ENCODE results near the gene PIK3CA. TPM values are rescaled to one million over a fixed set of nuclear protein-coding genes. Genes with fewer than 3 reads are reported as not detected.

Gene PIK3CA
- total RNA-seq, 2 experiments from 2014 or later: 57.1 to 63.1 TPM

- intact Hi-C loops (cut with DNase I, micrococcal nuclease): loop anchor here (1.0 to 5.0 kb wide), 11 partner anchors 40 to 1455 kb away; partner anchors contain the start of genes ACTL6A (in 1 of the 2), MRPL47 (in 1 of the 2), NDUFB5 (in 1 of the 2) and TTC14 (in 1 of the 2)
- peaks cover 8% of the 10 kb centered on the region for H3K36me3 Mint-ChIP-seq (ENCODE audit: low read depth)
- DNase-seq: peak in 6 of 14 experiments; percentile 4 to 83 (median 61)
- no peak overlapping the region for H3K27ac Mint-ChIP-seq
- ChIA-PET CTCF (interaction anchor here (0.7 to 3.5 kb wide), 6 partner anchors 49 to 180 kb away, joined by 3 to 14 read pairs (median 5); no protein-coding TSS in a partner anchor), POLR2A (interaction anchor here (0.9 to 3.5 kb wide), 20 partner anchors 10 to 1455 kb away, joined by 3 to 43 read pairs (median 12); partner anchors contain the start of genes MFN1, TTC14, ZMAT3 and ZNF639)
- H3K27me3 Mint-ChIP-seq: no peaks in the 10 kb centered on the region
- peak; percentile 74 for TF ChIP-seq CTCF (IDR thresholded peaks at IDR 0.05)
- Histone ChIP-seq H3K4me3 (ENCODE audit: low read length) (peak overlapping the region; percentile 73), H3K36me3 (ENCODE audit: insufficient read depth, low read length) (no peaks in the 10 kb centered on the region), H3K27me3 (ENCODE audit: control insufficient read depth in 1 of 2, insufficient read depth in 2 of 2, low read length in 2 of 2) (no peaks in the 10 kb centered on the region), H3K9me3 (ENCODE audit: control insufficient read depth in 1 of 2, insufficient read depth in 1 of 2, low read length in 2 of 2) (no peaks in the 10 kb centered on the region), H3K27ac (ENCODE audit: low read depth in 1 of 2, low read length in 2 of 2) (peak overlapping the region; percentile 90 to 100), H3K4me1 (ENCODE audit: insufficient read depth, low read length) (peaks cover 2% of the 10 kb centered on the region)
- H3K4me3 Mint-ChIP-seq: no peak overlapping the region
- H3K9me3 Mint-ChIP-seq: no peaks in the 10 kb centered on the region
- H3K4me1 Mint-ChIP-seq (ENCODE audit: low read depth): peaks cover 32% of the 10 kb centered on the region
- peak; percentile 27 for ATAC-seq (ENCODE audit: poor library complexity)
Observed at GRCh38 chr3:179146911-179147513, 1.1 kb upstream of the PIK3CA start.

GRCh38 chr3:179147514-179147872 is 664 bp upstream of the PIK3CA start:
- H3K27me3 Mint-ChIP-seq: no peaks in the 10 kb centered on the region
- DNase-seq: peak in 3 of 14 experiments; percentile 33 to 46 (median 43)
- ChIA-PET POLR2A (interaction anchor here (0.9 to 3.5 kb wide), 25 partner anchors 9 to 1455 kb away, joined by 3 to 43 read pairs (median 11); partner anchors contain the start of genes MFN1, TTC14, USP13 and ZMAT3), CTCF (interaction anchor here (0.7 to 3.5 kb wide), 7 partner anchors 48 to 200 kb away, joined by 3 to 14 read pairs (median 4); no protein-coding TSS in a partner anchor)
- H3K36me3 Mint-ChIP-seq (ENCODE audit: low read depth): peaks cover 8% of the 10 kb centered on the region
- H3K4me3 Mint-ChIP-seq: no peak overlapping the region
- H3K27ac Mint-ChIP-seq: no peak overlapping the region
- peak; percentile 57 for TF ChIP-seq CTCF (IDR thresholded peaks at IDR 0.05)
- Histone ChIP-seq H3K4me3 (ENCODE audit: low read length) (peak overlapping the region; percentile 73), H3K4me1 (ENCODE audit: insufficient read depth, low read length) (peaks cover 2% of the 10 kb centered on the region), H3K36me3 (ENCODE audit: insufficient read depth, low read length) (no peaks in the 10 kb centered on the region), H3K27ac (ENCODE audit: low read depth in 1 of 2, low read length in 2 of 2) (peak overlapping the region; percentile 90 to 100), H3K9me3 (ENCODE audit: control insufficient read depth in 1 of 2, insufficient read depth in 1 of 2, low read length in 2 of 2) (no peaks in the 10 kb centered on the region), H3K27me3 (ENCODE audit: control insufficient read depth in 1 of 2, insufficient read depth in 2 of 2, low read length in 2 of 2) (no peaks in the 10 kb centered on the region)
- ATAC-seq (ENCODE audit: poor library complexity): no peak
- H3K9me3 Mint-ChIP-seq: no peaks in the 10 kb centered on the region
- peaks cover 37% of the 10 kb centered on the region for H3K4me1 Mint-ChIP-seq (ENCODE audit: low read depth)
- intact Hi-C loops (cut with DNase I, micrococcal nuclease): loop anchor here (1.0 to 5.0 kb wide), 11 partner anchors 40 to 1455 kb away; partner anchors contain the start of genes ACTL6A (in 1 of the 2), MRPL47 (in 1 of the 2), NDUFB5 (in 1 of the 2) and TTC14 (in 1 of the 2)

GRCh38 chr3:179148616-179149405 is 654 bp downstream of the PIK3CA start:
- Mint-ChIP-seq H3K4me3 (peak overlapping the region; percentile 95), H3K27me3 (no peaks in the 10 kb centered on the region), H3K36me3 (ENCODE audit: low read depth) (peaks cover 8% of the 10 kb centered on the region), H3K27ac (peak overlapping the region; percentile 91), H3K4me1 (ENCODE audit: low read depth) (peaks cover 40% of the 10 kb centered on the region), H3K9me3 (no peaks in the 10 kb centered on the region)
- ChIA-PET POLR2A (interaction anchor here (0.5 to 3.5 kb wide), 43 partner anchors 8 to 1950 kb away, joined by 3 to 43 read pairs (median 6); partner anchors contain the start of genes ACTL6A, MFN1, MRPL47 and NDUFB5), CTCF (interaction anchor here (0.8 to 3.5 kb wide), 5 partner anchors 33 to 167 kb away, joined by 3 to 14 read pairs (median 5); no protein-coding TSS in a partner anchor)
- peaks cover 2% of the 10 kb centered on the region for H3K4me1 ChIP-seq (ENCODE audit: insufficient read depth, low read length)
- H3K4me3 ChIP-seq (ENCODE audit: low read length): peak overlapping the region; percentile 73
- no peaks in the 10 kb centered on the region for H3K36me3 ChIP-seq (ENCODE audit: insufficient read depth, low read length)
- H3K9me3 ChIP-seq (ENCODE audit: control insufficient read depth in 1 of 2, insufficient read depth in 1 of 2, low read length in 2 of 2): no peaks in the 10 kb centered on the region
- DNase-seq (peak; percentile 54 to 87 (median 70)), ATAC-seq (ENCODE audit: poor library complexity) (peak; percentile 51)
- peak overlapping the region; percentile 80 to 100 for H3K27ac ChIP-seq (ENCODE audit: low read depth in 1 of 2, low read length in 2 of 2)
- H3K27me3 ChIP-seq (ENCODE audit: control insufficient read depth in 1 of 2, insufficient read depth in 2 of 2, low read length in 2 of 2): no peaks in the 10 kb centered on the region
- no peak for TF ChIP-seq CTCF (IDR thresholded peaks at IDR 0.05)
- intact Hi-C loops (cut with DNase I, micrococcal nuclease): loop anchor here (5.0 kb wide), 4 partner anchors 42 to 1453 kb away; partner anchors contain the start of genes ACTL6A (in 1 of the 2), MRPL47 (in 1 of the 2), NDUFB5 (in 1 of the 2) and TTC14 (in 1 of the 2)

Data from CD4-positive, alpha-beta T cell (primary cell).